RWPE1 (cell line): ENCODE data around the gene CHD3.
A peak's percentile ranks its signal among the peaks of the same experiment; 100 is the strongest.

Experiments
- CTCF ChIA-PET: fragments of 350-600 bp; sonication (Branson Sonifier 250); formaldehyde crosslinking; extraction: SDS; loops from one replicate; lab custom pipeline; 2021; lab: Yijun Ruan, JAX
- POLR2A ChIA-PET: fragments of 400-600 bp; formaldehyde crosslinking; extraction: SDS; loops from one replicate; lab custom pipeline; 2020; ENCODE audit warnings: antibody characterized with exemption; ENCODE audit not compliant: low non-redundant PET; lab: Yijun Ruan, JAX
- DNase-seq: peaks from one replicate; pipeline ENCODE4 v3.0.0; 2012; ENCODE audit warnings: low spot score
- H3K27ac ChIP-seq: fragments of 450-650 bp; 2 replicates; pipeline ENCODE4 v1.5.1; 2017
- TF ChIP-seq, protein P1 (sequence below): fragments of 450-650 bp; conservative IDR thresholded peaks from 2 replicates; pipeline ENCODE4 v1.5.1; 2017; ENCODE audit warnings: low read depth, mild to moderate bottlenecking

The CHD3 gene

GRCh38 chr17:7841915-7842379 is 46.6 kb upstream of the CHD3 start:
- ChIA-PET POLR2A (interaction anchor here (1.5 kb wide), 1 partner anchor 9 kb away, joined by 5 read pairs; no protein-coding TSS in a partner anchor), CTCF (interaction anchor here (1.3 kb wide), 1 partner anchor 98 kb away, joined by 3 read pairs; no protein-coding TSS in a partner anchor)
- TF ChIP-seq, protein P1, sequence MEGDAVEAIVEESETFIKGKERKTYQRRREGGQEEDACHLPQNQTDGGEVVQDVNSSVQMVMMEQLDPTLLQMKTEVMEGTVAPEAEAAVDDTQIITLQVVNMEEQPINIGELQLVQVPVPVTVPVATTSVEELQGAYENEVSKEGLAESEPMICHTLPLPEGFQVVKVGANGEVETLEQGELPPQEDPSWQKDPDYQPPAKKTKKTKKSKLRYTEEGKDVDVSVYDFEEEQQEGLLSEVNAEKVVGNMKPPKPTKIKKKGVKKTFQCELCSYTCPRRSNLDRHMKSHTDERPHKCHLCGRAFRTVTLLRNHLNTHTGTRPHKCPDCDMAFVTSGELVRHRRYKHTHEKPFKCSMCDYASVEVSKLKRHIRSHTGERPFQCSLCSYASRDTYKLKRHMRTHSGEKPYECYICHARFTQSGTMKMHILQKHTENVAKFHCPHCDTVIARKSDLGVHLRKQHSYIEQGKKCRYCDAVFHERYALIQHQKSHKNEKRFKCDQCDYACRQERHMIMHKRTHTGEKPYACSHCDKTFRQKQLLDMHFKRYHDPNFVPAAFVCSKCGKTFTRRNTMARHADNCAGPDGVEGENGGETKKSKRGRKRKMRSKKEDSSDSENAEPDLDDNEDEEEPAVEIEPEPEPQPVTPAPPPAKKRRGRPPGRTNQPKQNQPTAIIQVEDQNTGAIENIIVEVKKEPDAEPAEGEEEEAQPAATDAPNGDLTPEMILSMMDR, result no peak
- H3K27ac ChIP-seq, result peak overlapping the region; percentile 94
- peak; percentile 84 for DNase-seq

DNA sequence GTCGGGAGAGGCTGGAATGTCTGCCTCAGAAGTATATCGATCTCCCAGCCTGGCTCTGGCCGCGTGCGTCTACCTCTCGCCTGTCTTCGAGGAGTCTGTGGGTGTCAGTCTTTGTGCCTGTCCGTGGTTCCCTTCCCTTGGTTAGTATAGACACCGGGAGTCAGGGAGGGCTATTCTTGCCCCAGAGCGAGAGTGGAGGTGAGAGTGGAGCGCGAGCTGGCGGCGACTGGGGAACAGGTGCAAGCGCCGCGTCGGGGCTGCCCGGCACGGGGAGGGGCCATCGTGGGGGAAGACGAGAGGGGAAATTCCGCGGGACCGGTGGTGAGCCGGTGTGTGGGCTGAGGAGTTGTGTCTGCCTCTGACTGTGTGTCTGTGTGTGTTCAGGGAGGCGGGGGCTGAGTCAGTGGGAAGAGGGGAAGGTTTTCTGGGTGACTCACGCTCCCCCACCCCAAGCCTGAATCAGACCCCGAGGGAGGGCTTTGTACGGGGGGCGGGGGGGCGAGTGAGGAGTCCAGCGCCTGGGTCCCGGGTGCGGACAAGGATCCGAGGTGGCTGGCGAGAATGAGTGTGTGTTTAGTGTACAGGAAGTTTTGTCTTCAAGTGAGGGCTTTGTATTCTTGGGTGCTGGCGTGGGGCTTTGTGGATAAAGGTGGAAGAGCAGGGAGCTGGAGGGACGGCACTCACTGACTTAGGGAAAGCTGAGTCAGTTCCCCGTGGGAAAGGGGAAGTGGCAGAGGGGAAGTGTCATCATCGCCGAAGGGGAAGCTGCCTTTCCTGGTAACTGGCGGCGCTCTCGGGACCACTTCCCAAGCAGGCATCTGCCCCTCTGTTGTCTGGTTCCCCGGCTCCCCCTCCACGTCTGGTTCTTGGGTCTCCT is 46.0 kb upstream of the CHD3 start:
- ChIA-PET POLR2A (interaction anchor here (1.2 to 1.5 kb wide), 2 partner anchors 9 to 14 kb away, joined by 3 to 5 read pairs; partner anchors contain the start of gene NAA38), CTCF (interaction anchor here (0.5 to 1.3 kb wide), 5 partner anchors 9 to 215 kb away, joined by 3 to 5 read pairs (median 3); partner anchors contain the start of gene TP53)
- TF ChIP-seq, protein P1, result no peak
- H3K27ac ChIP-seq, result peak overlapping the region; percentile 94
- no peak for DNase-seq

DNA sequence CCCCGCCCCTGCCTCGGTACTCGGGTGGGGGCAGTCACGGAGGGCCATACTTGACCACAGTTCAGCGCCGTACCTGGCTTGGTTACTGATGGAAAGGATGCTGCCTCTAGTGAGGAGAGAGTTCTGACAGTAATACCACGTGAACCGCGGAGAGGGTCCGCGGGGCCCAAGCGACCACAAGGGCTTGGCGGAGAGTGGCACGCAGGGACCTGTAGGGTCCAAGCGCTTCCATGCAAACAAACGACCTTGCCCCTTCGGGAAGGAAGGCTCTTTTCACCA is 45.4 kb upstream of the CHD3 start:
- no peak for DNase-seq
- POLR2A ChIA-PET, result interaction anchor here (1.2 to 1.5 kb wide), 2 partner anchors 8 to 14 kb away, joined by 3 to 5 read pairs; partner anchors contain the start of gene NAA38
- peak overlapping the region; percentile 94 for H3K27ac ChIP-seq
- TF ChIP-seq, protein P1, result no peak
- CTCF ChIA-PET, result interaction anchor here (0.5 to 1.2 kb wide), 4 partner anchors 10 to 214 kb away, joined by 3 to 5 read pairs (median 4); partner anchors contain the start of gene TP53

DNA sequence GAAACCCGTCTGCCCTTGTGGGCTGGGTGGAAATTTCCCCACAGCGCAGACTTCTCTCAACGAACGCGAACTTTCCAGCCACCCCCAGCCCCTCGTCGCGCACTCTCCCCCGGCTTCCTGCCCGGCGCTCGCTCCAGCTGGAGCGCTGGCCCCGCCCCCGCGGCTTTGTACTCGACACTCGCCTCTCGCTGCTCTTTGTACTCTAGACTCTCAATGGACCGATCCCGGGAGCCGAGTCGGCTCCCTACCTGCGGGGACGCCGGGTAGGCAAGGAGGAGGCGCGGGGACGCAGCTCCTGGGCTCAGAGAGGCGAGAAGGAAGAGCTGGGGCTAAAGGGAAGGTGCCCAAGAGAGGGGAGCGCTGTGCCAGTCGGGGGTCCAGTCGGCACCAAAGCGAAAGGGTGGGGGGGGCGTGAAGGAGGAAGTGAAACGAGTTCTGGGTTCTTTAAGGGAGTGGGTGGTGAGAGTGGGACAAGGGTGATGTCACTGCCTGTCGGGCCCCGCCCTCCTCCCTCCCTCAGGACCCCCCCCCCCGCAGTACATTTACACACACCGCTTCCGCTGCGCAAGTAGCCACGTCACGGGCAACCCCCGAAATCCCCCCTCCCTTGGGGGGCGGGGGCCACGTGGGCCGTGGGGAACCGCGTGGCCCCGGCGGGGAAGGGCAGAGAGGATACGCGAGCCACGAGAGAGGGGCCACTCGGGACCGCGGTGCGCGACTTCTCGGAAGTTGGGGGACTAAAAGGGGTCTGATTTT is 44.9 kb upstream of the CHD3 start:
- ChIA-PET CTCF (interaction anchor here (0.5 to 1.2 kb wide), 4 partner anchors 10 to 214 kb away, joined by 3 to 5 read pairs (median 4); partner anchors contain the start of gene TP53), POLR2A (interaction anchor here (1.2 to 1.9 kb wide), 3 partner anchors 7 to 13 kb away, joined by 3 to 6 read pairs (median 5); partner anchors contain the start of genes KDM6B and NAA38)
- TF ChIP-seq, protein P1, result no peak
- peak overlapping the region; percentile 94 for H3K27ac ChIP-seq
- DNase-seq, result peak; percentile 88

- ChIA-PET CTCF (interaction anchor here (1.3 kb wide), 1 partner anchor 9 kb away, joined by 10 read pairs; no protein-coding TSS in a partner anchor), POLR2A (interaction anchor here (0.8 to 1.9 kb wide), 3 partner anchors 10 to 20 kb away, joined by 3 to 6 read pairs (median 4); partner anchors contain the start of genes KDM6B and NAA38)
- H3K27ac ChIP-seq, result peak overlapping the region; percentile 94
- TF ChIP-seq, protein P1, result no peak
- peak; percentile 92 for DNase-seq
These were observed 44.1 kb upstream of the CHD3 start for GRCh38 chr17:7844292-7845154.
